H9 (cell line): ENCODE data around the gene NECTIN1. TPM values are rescaled to one million over a fixed set of nuclear protein-coding genes. Genes with fewer than 3 reads are reported as not detected.

Experiments
- DNase-seq: peaks from one replicate; pipeline ENCODE4 v3.0.0-alpha.2; 2017
- H2AFZ ChIP-seq: one replicate; pipeline ENCODE4 v1.6.1; 2013; ENCODE audit warnings: mild to moderate bottlenecking, low read length, control low read depth, moderate library complexity
- H2AK5ac ChIP-seq: 2 replicates; pipeline ENCODE4 v1.6.1; 2013; ENCODE audit warnings: low read length, control low read depth, mixed read lengths; ENCODE audit not compliant: insufficient read length
- H2BK120ac ChIP-seq: one replicate; pipeline ENCODE4 v1.6.1; 2013; ENCODE audit warnings: low read depth, mild to moderate bottlenecking, low read length, control low read depth, inconsistent platforms; ENCODE audit not compliant: poor library complexity, severe bottlenecking
- H2BK12ac ChIP-seq: 2 replicates; pipeline ENCODE4 v1.6.1; 2013; ENCODE audit warnings: low read length, control low read depth, mixed read lengths, low read depth; ENCODE audit not compliant: insufficient read length
- H2BK15ac ChIP-seq: 2 replicates; pipeline ENCODE4 v1.6.1; 2013; ENCODE audit warnings: low read depth, low read length, control low read depth
- H2BK20ac ChIP-seq: one replicate; pipeline ENCODE4 v1.6.1; 2013; ENCODE audit warnings: low read depth, mild to moderate bottlenecking, low read length, control low read depth, inconsistent platforms; ENCODE audit not compliant: poor library complexity, severe bottlenecking
- H2BK5ac ChIP-seq: 2 replicates; pipeline ENCODE4 v1.6.1; 2013; ENCODE audit warnings: low read length, control low read depth, mixed read lengths; ENCODE audit not compliant: insufficient read length
- H3K14ac ChIP-seq: 2 replicates; pipeline ENCODE4 v1.6.1; 2013; ENCODE audit warnings: low read length, control low read depth; ENCODE audit not compliant: insufficient read depth
- H3K18ac ChIP-seq: 2 replicates; pipeline ENCODE4 v1.6.1; 2013; ENCODE audit warnings: low read depth, mild to moderate bottlenecking, mixed read lengths, low read length, control low read depth; ENCODE audit not compliant: insufficient read length
- H3K23ac ChIP-seq: 2 replicates; pipeline ENCODE4 v1.6.1; 2013; ENCODE audit warnings: low read length, control low read depth, mixed read lengths, low read depth; ENCODE audit not compliant: insufficient read length
- H3K23me2 ChIP-seq: 2 replicates; pipeline ENCODE4 v1.6.1; 2013; ENCODE audit warnings: low read depth, mild to moderate bottlenecking, mixed read lengths, low read length, control low read depth; ENCODE audit not compliant: insufficient read length, poor library complexity, severe bottlenecking
- H3K27ac ChIP-seq: 2 replicates; pipeline ENCODE4 v1.5.1; 2013; ENCODE audit warnings: low read length, control low read depth, mixed read lengths, low read depth; ENCODE audit not compliant: insufficient read length
- H3K27me3 ChIP-seq: 2 replicates; pipeline ENCODE4 v1.6.1; 2013; ENCODE audit warnings: low read length, control low read depth, inconsistent platforms; ENCODE audit not compliant: insufficient read depth
- H3K4ac ChIP-seq: 2 replicates; pipeline ENCODE4 v1.6.1; 2013; ENCODE audit warnings: low read depth, mild to moderate bottlenecking, control low read depth, inconsistent platforms, low read length, moderate library complexity
- H3K4me1 ChIP-seq: 2 replicates; pipeline ENCODE4 v1.6.1; 2013; ENCODE audit warnings: low read length, control low read depth, inconsistent platforms; ENCODE audit not compliant: insufficient read depth
- H3K4me2 ChIP-seq: 2 replicates; pipeline ENCODE4 v1.6.1; 2013; ENCODE audit warnings: low read length, control low read depth, mixed read lengths; ENCODE audit not compliant: insufficient read length, insufficient read depth
- H3K56ac ChIP-seq: 2 replicates; pipeline ENCODE4 v1.6.1; 2013; ENCODE audit warnings: low read depth, mild to moderate bottlenecking, mixed read lengths, low read length, control low read depth; ENCODE audit not compliant: insufficient read length
- H3K79me1 ChIP-seq: 2 replicates; pipeline ENCODE4 v1.6.1; 2013; ENCODE audit warnings: low read depth, mild to moderate bottlenecking, moderate library complexity, low read length, control low read depth, inconsistent platforms; ENCODE audit not compliant: insufficient read depth, poor library complexity, severe bottlenecking
- H3K79me2 ChIP-seq: 2 replicates; pipeline ENCODE4 v1.6.1; 2013; ENCODE audit warnings: low read length, control low read depth, inconsistent platforms; ENCODE audit not compliant: insufficient read depth
- H3K9ac ChIP-seq: 2 replicates; pipeline ENCODE4 v1.6.1; 2013; ENCODE audit warnings: low read length, control low read depth, mixed read lengths; ENCODE audit not compliant: insufficient read length; ENCODE audit errors: extremely low read depth
- H3K9me3 ChIP-seq: one replicate; pipeline ENCODE4 v1.6.1; 2013; ENCODE audit warnings: low read depth, low read length, inconsistent platforms; ENCODE audit not compliant: control insufficient read depth
- H3T11ph ChIP-seq: one replicate; pipeline ENCODE4 v1.6.1; 2013; ENCODE audit warnings: mild to moderate bottlenecking, low read length, control low read depth, inconsistent platforms
- H4K20me1 ChIP-seq: one replicate; pipeline ENCODE4 v1.6.1; 2013; ENCODE audit not compliant: control insufficient read depth, insufficient read length, insufficient read depth
- H4K5ac ChIP-seq: 2 replicates; pipeline ENCODE4 v1.6.1; 2013; ENCODE audit warnings: low read depth, mild to moderate bottlenecking, mixed read lengths, low read length, control low read depth; ENCODE audit not compliant: insufficient read length
- H4K8ac ChIP-seq: replicated peaks from 2 replicates; pipeline ENCODE4 v1.6.1; 2013; ENCODE audit warnings: low read length, control low read depth, mixed read lengths, low read depth; ENCODE audit not compliant: insufficient read length
- H4K91ac ChIP-seq: 2 replicates; pipeline ENCODE4 v1.6.1; 2013; ENCODE audit warnings: low read depth, mild to moderate bottlenecking, moderate library complexity, mixed read lengths, low read length, control low read depth; ENCODE audit not compliant: insufficient read length
- H3K27ac Mint-ChIP-seq, 3 experiments: 2 replicates in 2 of 3; 3 replicates in 1 of 3; pipeline ENCODE4 v1.8.0; 2020 to 2021; ENCODE audit warnings: mixed read lengths in 3 of 3, mild to moderate bottlenecking in 1 of 3, moderate library complexity in 1 of 3
- H3K27me3 Mint-ChIP-seq: 2 replicates; pipeline ENCODE4 v1.8.0; 2021; ENCODE audit warnings: low read depth, mild to moderate bottlenecking, moderate library complexity, mixed read lengths
- H3K36me3 Mint-ChIP-seq, 3 experiments: 2 replicates in 2 of 3; 3 replicates in 1 of 3; pipeline ENCODE4 v1.8.0; 2020 to 2021; ENCODE audit warnings: low read depth in 3 of 3, mixed read lengths in 3 of 3; ENCODE audit not compliant: insufficient read depth in 1 of 3
- H3K4me1 Mint-ChIP-seq, 2 experiments: 2 replicates each; pipeline ENCODE4 v1.8.0; 2020; ENCODE audit warnings: mixed read lengths in 2 of 2
- H3K4me3 Mint-ChIP-seq, 2 experiments: 2 replicates in 1 of 2; 3 replicates in 1 of 2; pipeline ENCODE4 v1.8.0; 2020 to 2021; ENCODE audit warnings: mild to moderate bottlenecking in 2 of 2, mixed read lengths in 2 of 2, moderate library complexity in 1 of 2
- H3K9me3 Mint-ChIP-seq, 2 experiments: 2 replicates in 1 of 2; 3 replicates in 1 of 2; pipeline ENCODE4 v1.8.0; 2020; ENCODE audit warnings: mild to moderate bottlenecking in 2 of 2, mixed read lengths in 2 of 2, moderate library complexity in 1 of 2
- whole genome bisulfite sequencing: extraction: QIAGEN DNeasy Blood & Tissue Kit; methylation state at CpG from one replicate; pipeline ENCODE4 v1.1.7; 2013; ENCODE audit warnings: missing lambda C conversion rate, low lambda C conversion rate, mixed read lengths; ENCODE audit not compliant: insufficient read length; ENCODE audit errors: extremely low coverage; 5-methylcytosine and 5-hydroxymethylcytosine counted together
- total RNA-seq: library from RNA; stranded (reverse); gene quantifications from 2 replicates; pipeline ENCODE4 v1.2.1, GENCODE V29; 2021
- TF ChIP-seq, protein P1 (sequence below): fragments of 200-600 bp; sonication (generic); conservative IDR thresholded peaks from 3 replicates; pipeline ENCODE4 v1.8.0; 2021; ENCODE audit warnings: antibody characterized with exemption, mild to moderate bottlenecking

The NECTIN1 gene
- total RNA-seq, 1 experiment from 2014 or later: 113 TPM

DNA sequence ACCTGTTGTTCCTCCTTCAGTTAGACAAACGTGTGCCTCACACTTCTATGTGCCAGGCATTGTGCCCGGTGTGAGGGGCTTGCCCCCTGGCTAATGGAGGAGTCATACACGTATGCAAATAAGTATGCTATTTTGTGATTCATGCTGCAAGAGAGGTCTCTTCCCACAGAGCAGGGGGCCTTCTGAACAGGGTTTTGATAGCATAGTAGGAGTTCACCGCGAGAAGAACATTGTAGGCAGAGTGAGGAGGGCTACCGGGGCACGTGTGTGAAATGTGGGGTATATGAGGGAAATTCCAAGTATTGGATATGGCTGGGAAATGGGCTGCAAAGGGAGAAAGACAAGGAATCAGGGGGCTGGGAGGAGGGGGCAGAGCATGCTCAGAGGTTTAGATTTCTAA, 84.5 kb downstream of the NECTIN1 start:
- Histone ChIP-seq H3K9me3 (no peaks in the 10 kb centered on the region), H3K4me2 (no peak overlapping the region), H3K56ac (no peak overlapping the region), H3K9ac (no peak overlapping the region), H4K5ac (no peak overlapping the region), H2BK15ac (no peak overlapping the region), H3K27me3 (no peaks in the 10 kb centered on the region), H4K91ac (no peak overlapping the region), H3K27ac (no peak overlapping the region), H4K20me1 (no peaks in the 10 kb centered on the region), H3K79me1 (no peaks in the 10 kb centered on the region), H3K14ac (no peak overlapping the region; the same call in 1 of the 2 replicates), H3K23ac (no peak overlapping the region), H3K23me2 (no peaks in the 10 kb centered on the region), H2BK120ac (no peak overlapping the region), H3K4me1 (no peaks in the 10 kb centered on the region; the same call in 1 of the 2 replicates), H3K4ac (no peak overlapping the region), H2BK20ac (no peak overlapping the region), H3T11ph (no peak overlapping the region), H2BK12ac (no peak overlapping the region), H2AFZ (no peak overlapping the region), H3K79me2 (no peaks in the 10 kb centered on the region), H2BK5ac (no peak overlapping the region), H2AK5ac (no peak overlapping the region), H3K18ac (no peak overlapping the region), H4K8ac (no peak overlapping the region)
- peaks cover 29% of the 10 kb centered on the region for H3K27me3 Mint-ChIP-seq
- no peak overlapping the region for H3K27ac Mint-ChIP-seq
- WGBS: no CpG with 5 or more reads among the region's 7 CpGs
- H3K9me3 Mint-ChIP-seq: peaks cover 3 to 5% of the 10 kb centered on the region in 2 experiments; a peak in 3 of 5 replicates
- no peak for DNase-seq
- H3K4me3 Mint-ChIP-seq: no peak overlapping the region
- peaks cover 0 to 7% (median 0%) of the 10 kb centered on the region in 3 experiments; a peak in 2 of 7 replicates for H3K36me3 Mint-ChIP-seq
- TF ChIP-seq, protein P1, sequence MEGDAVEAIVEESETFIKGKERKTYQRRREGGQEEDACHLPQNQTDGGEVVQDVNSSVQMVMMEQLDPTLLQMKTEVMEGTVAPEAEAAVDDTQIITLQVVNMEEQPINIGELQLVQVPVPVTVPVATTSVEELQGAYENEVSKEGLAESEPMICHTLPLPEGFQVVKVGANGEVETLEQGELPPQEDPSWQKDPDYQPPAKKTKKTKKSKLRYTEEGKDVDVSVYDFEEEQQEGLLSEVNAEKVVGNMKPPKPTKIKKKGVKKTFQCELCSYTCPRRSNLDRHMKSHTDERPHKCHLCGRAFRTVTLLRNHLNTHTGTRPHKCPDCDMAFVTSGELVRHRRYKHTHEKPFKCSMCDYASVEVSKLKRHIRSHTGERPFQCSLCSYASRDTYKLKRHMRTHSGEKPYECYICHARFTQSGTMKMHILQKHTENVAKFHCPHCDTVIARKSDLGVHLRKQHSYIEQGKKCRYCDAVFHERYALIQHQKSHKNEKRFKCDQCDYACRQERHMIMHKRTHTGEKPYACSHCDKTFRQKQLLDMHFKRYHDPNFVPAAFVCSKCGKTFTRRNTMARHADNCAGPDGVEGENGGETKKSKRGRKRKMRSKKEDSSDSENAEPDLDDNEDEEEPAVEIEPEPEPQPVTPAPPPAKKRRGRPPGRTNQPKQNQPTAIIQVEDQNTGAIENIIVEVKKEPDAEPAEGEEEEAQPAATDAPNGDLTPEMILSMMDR: no peak
- H3K4me1 Mint-ChIP-seq: peaks cover 14 to 20% of the 10 kb centered on the region in 2 experiments
